ENCODE data around the gene LRRK1. TPM values are rescaled to one million over a fixed set of nuclear protein-coding genes. Genes with fewer than 3 reads are reported as not detected.

LRRK1 gene
- total and polyA plus RNA-seq, 2 of the 13 experiments (the other 11 are each of a cell fraction or from before 2014, with no cell fraction given): 0.13 to 1.2 TPM

DNA sequence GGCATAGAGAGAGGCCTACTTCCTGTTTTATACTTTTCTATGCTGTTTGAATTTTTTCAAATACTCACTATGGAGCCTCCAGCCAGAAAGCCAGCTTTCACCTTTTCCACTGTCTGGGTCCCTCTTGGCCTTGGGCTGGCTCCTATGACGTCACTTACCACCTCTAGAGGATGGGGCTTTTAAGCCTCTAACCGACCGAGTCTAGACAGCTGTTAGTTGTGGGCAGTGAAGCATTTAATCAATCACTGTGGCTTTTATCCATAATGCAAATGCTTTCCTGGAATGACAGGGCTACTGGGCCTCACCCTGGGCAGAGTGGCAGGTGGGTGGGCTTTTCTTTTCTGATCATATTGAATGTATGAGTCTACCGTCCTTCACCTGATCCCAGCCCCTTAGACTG is 61.9 kb downstream of the LRRK1 start (continued):
- TF ChIP-seq, protein P1, sequence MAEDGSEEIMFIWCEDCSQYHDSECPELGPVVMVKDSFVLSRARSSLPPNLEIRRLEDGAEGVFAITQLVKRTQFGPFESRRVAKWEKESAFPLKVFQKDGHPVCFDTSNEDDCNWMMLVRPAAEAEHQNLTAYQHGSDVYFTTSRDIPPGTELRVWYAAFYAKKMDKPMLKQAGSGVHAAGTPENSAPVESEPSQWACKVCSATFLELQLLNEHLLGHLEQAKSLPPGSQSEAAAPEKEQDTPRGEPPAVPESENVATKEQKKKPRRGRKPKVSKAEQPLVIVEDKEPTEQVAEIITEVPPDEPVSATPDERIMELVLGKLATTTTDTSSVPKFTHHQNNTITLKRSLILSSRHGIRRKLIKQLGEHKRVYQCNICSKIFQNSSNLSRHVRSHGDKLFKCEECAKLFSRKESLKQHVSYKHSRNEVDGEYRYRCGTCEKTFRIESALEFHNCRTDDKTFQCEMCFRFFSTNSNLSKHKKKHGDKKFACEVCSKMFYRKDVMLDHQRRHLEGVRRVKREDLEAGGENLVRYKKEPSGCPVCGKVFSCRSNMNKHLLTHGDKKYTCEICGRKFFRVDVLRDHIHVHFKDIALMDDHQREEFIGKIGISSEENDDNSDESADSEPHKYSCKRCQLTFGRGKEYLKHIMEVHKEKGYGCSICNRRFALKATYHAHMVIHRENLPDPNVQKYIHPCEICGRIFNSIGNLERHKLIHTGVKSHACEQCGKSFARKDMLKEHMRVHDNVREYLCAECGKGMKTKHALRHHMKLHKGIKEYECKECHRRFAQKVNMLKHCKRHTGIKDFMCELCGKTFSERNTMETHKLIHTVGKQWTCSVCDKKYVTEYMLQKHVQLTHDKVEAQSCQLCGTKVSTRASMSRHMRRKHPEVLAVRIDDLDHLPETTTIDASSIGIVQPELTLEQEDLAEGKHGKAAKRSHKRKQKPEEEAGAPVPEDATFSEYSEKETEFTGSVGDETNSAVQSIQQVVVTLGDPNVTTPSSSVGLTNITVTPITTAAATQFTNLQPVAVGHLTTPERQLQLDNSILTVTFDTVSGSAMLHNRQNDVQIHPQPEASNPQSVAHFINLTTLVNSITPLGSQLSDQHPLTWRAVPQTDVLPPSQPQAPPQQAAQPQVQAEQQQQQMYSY (CRISPR knock-in tag; IDR thresholded peaks at IDR 0.05): no peak
- TF ChIP-seq ZBTB21 (CRISPR knock-in tag; IDR thresholded peaks at IDR 0.05) (no peak), KAT7 (CRISPR knock-in tag; IDR thresholded peaks at IDR 0.05; ENCODE audit: borderline replicate concordance) (no peak)

- Histone ChIP-seq H3K4me3 (replicated peaks in 1 of 3; ENCODE audit: insufficient read depth in 1 of 3, low read depth in 2 of 3, low read length in 3 of 3) (no peak overlapping the region), H3K27me3 (ENCODE audit: control insufficient read depth in 1 of 2, insufficient read depth in 2 of 2, low read length in 2 of 2) (peaks cover 2 to 9% of the 10 kb centered on the region in 2 experiments; a peak in 4 of 5 replicates), H3K4me1 (ENCODE audit: insufficient read depth, low read length) (peaks cover 14% of the 10 kb centered on the region), H3K9ac (ENCODE audit: insufficient read depth, low read depth, low read length) (no peak overlapping the region), H3K36me3 (replicated peaks in 1 of 2; ENCODE audit: control insufficient read depth in 1 of 2, insufficient read depth in 2 of 2, low read length in 2 of 2) (no peaks in the 10 kb centered on the region), H2AFZ (ENCODE audit: low read length) (no peak overlapping the region), H3K9me3 (ENCODE audit: low read length) (no peaks in the 10 kb centered on the region), H3K79me2 (ENCODE audit: insufficient read depth, low read length) (no peaks in the 10 kb centered on the region), H3K27ac (ENCODE audit: extremely low read length, insufficient read depth, low read length) (no peak overlapping the region), H3K4me2 (ENCODE audit: low read depth, low read length) (no peak overlapping the region), H4K20me1 (ENCODE audit: insufficient read depth, low read length) (no peaks in the 10 kb centered on the region)
- DNase-seq (ENCODE audit: low spot score): no peak
- ATAC-seq: no peak
- no TSS peak for BruUV-seq (replicated peaks)
- in situ Hi-C loops (cut with HindIII; ENCODE audit: extremely low pct_ligation_motif_present, low pct_unique_long_range_greater_than_20kb): no loop called here
- intact Hi-C loops (cut with micrococcal nuclease; ENCODE audit: unreplicated experiment): no loop called here
- ChIA-PET POLR2A (no interaction called here), CTCF (ENCODE audit: low intra/inter-chr PET ratio, low total read pairs) (no interaction called here)
- no peak for FAIRE-seq
- WGBS (ENCODE audit: low lambda C conversion rate): 31% methylated on average over 3 of the region's 7 CpGs
- TF ChIP-seq SALL1 (CRISPR knock-in tag; IDR thresholded peaks at IDR 0.05) (no peak), TEF (CRISPR knock-in tag; IDR thresholded peaks at IDR 0.05) (no peak), MBNL3 (CRISPR knock-in tag; conservative IDR thresholded peaks at IDR 0.05) (no peak), ZMAT5 (CRISPR knock-in tag; IDR thresholded peaks at IDR 0.05; ENCODE audit: borderline replicate concordance, low read depth) (no peak), RORA (CRISPR knock-in tag; IDR thresholded peaks at IDR 0.05) (no peak), HOXA5 (CRISPR knock-in tag; IDR thresholded peaks at IDR 0.05) (no peak), ATF1 (CRISPR knock-in tag; IDR thresholded peaks at IDR 0.05) (no peak), ZNF879 (CRISPR knock-in tag; IDR thresholded peaks at IDR 0.05) (no peak), PAWR (CRISPR knock-in tag; IDR thresholded peaks at IDR 0.05; ENCODE audit: borderline replicate concordance) (no peak), RFX3 (CRISPR knock-in tag; IDR thresholded peaks at IDR 0.05) (no peak), HDAC6 (IDR thresholded peaks at IDR 0.05; ENCODE audit: low read depth, low read length) (no peak)
- TF ChIP-seq, protein P2, sequence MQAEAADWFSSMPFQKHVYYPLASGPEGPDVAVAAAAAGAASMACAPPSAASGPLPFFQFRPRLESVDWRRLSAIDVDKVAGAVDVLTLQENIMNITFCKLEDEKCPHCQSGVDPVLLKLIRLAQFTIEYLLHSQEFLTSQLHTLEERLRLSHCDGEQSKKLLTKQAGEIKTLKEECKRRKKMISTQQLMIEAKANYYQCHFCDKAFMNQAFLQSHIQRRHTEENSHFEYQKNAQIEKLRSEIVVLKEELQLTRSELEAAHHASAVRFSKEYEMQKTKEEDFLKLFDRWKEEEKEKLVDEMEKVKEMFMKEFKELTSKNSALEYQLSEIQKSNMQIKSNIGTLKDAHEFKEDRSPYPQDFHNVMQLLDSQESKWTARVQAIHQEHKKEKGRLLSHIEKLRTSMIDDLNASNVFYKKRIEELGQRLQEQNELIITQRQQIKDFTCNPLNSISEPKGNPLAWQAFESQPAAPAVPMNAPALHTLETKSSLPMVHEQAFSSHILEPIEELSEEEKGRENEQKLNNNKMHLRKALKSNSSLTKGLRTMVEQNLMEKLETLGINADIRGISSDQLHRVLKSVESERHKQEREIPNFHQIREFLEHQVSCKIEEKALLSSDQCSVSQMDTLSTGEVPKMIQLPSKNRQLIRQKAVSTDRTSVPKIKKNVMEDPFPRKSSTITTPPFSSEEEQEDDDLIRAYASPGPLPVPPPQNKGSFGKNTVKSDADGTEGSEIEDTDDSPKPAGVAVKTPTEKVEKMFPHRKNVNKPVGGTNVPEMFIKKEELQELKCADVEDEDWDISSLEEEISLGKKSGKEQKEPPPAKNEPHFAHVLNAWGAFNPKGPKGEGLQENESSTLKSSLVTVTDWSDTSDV (CRISPR knock-in tag; IDR thresholded peaks at IDR 0.05): no peak
These were observed 64.1 kb downstream of the LRRK1 start for GRCh38 chr15:100983221-100983620.
